GM10248 (cell line): ENCODE measurements around the gene SLIT1.
"Not testable (repeated sequence)": the region's sequence is repeated elsewhere in the genome, so short reads cannot be mapped to it uniquely, and the experiment has no call there.

Source experiments
- CTCF ChIA-PET: fragments of 300-600 bp; sonication (Branson Sonifier 250); formaldehyde crosslinking; extraction: SDS; loops from one replicate; lab custom pipeline; 2021; ENCODE audit warnings: antibody characterized with exemption; lab: Yijun Ruan, JAX
- POLR2A ChIA-PET: fragments of 350-650 bp; sonication (Branson Sonifier 250); formaldehyde crosslinking; extraction: SDS; loops from one replicate; lab custom pipeline; 2020; ENCODE audit warnings: antibody characterized with exemption; lab: Yijun Ruan, JAX
- DNase-seq: peaks from one replicate; pipeline ENCODE4 v3.0.0; 2012; ENCODE audit errors: extremely low spot score
- CTCF ChIP-seq: IDR thresholded peaks from 2 replicates; pipeline ENCODE4 v1.5.1; 2012; ENCODE audit warnings: mild to moderate bottlenecking, low read depth; ENCODE audit errors: extremely low read depth, missing control alignments, control extremely low read depth

SLIT1 gene

GRCh38 chr10:97037365-97038361, 148.1 kb downstream of the SLIT1 start:
- ChIA-PET CTCF (interaction anchor here (0.7 to 8.7 kb wide), 50 partner anchors 11 to 1170 kb away, joined by 3 to 136 read pairs (median 5); no protein-coding TSS in a partner anchor), POLR2A (interaction anchor here (0.7 kb wide), 1 partner anchor 687 kb away, joined by 3 read pairs; no protein-coding TSS in a partner anchor)
- TF ChIP-seq CTCF = peak; percentile 89
- DNase-seq = peak; percentile 83

DNA sequence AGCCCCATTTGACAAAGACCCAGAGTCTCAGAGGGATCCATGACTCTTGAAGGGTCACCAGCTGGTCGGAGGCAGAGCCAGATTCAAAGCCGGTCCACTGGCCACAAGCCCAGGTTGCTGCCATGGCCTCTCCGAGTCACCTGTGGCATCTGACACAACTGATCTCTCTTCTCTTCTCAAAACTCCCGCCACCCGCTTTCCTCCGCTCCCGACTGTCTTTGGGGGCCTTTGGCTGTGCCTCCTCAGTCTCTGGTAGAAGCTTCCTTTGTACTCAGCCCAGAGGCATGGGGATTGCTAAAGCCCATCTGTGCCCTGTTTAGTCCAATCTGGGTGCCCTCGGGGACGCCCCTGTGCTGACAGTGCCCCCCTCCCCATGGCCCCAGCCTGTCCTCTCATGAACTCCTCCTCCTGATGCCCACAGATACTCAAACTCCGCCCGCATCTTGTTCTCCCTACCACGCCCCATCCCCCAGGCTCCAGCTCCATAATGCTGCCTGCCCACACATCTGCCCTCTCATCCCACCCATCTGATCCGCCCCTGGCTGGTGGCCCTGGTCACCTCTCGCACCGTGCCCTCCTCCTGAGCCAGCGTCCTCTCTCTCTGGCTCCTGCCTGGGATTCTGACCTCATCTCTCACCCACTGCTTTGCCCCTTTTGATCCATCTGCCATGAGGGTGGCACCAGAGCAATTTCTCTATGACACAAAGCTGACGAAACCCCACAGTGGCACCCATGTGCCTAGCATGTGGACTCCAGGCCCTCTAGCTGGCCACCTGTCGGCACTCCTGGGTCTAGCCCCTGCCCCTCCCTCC, 150.6 kb downstream of the SLIT1 start:
- POLR2A ChIA-PET = interaction anchor here (0.5 kb wide), 1 partner anchor 76 kb away, joined by 3 read pairs; no protein-coding TSS in a partner anchor
- TF ChIP-seq CTCF = no peak
- CTCF ChIA-PET = interaction anchor here (1.0 to 8.7 kb wide), 9 partner anchors 9 to 200 kb away, joined by 3 to 136 read pairs (median 16); no protein-coding TSS in a partner anchor
- no peak for DNase-seq

DNA sequence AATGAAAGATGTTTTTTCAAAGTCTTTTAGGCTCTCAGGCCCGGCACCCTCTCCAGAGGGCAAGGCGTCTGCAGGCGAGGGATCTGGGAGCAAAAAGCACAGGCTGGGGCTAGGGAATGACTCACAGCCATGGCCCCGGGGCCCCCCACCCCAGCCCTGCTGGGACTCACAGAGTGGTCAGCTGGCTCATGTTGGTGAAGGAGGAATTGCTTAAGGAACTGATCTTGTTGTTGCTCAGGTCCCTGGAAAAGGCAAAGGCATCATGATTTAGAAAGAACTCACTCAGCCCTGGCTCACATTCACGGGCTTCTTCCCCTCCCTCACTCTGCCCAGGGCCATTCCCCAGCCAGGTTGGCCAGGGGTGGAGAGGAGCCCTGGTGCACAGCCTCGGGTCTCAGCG, 151.5 kb downstream of the SLIT1 start:
- no peak for DNase-seq
- TF ChIP-seq CTCF = no peak
- POLR2A ChIA-PET = no interaction called here
- CTCF ChIA-PET = interaction anchor here (8.7 kb wide), 1 partner anchor 8 kb away, joined by 136 read pairs; no protein-coding TSS in a partner anchor

GRCh38 chr10:97033841-97034240, 151.9 kb downstream of the SLIT1 start:
- POLR2A ChIA-PET, DNase-seq: not testable (repeated sequence)
- CTCF ChIA-PET = interaction anchor here (1.2 to 8.7 kb wide), 2 partner anchors 8 to 177 kb away, joined by 3 to 136 read pairs; no protein-coding TSS in a partner anchor

GRCh38 chr10:97032624-97033023, 153.1 kb downstream of the SLIT1 start:
- DNase-seq = no peak
- CTCF ChIA-PET = interaction anchor here (0.7 to 1.2 kb wide), 3 partner anchors 9 to 12 kb away, joined by 3 to 5 read pairs (median 3); no protein-coding TSS in a partner anchor
- POLR2A ChIA-PET = no interaction called here
- TF ChIP-seq CTCF = no peak

GRCh38 chr10:97031459-97031858, 154.3 kb downstream of the SLIT1 start:
- POLR2A ChIA-PET = no interaction called here
- no peak for TF ChIP-seq CTCF
- no peak for DNase-seq
- CTCF ChIA-PET = interaction anchor here (1.0 kb wide), 1 partner anchor 120 kb away, joined by 3 read pairs; no protein-coding TSS in a partner anchor
